ENCODE results near the gene CPLX1.
"Not testable (repeated sequence)": the region's sequence is repeated elsewhere in the genome, so short reads cannot be mapped to it uniquely, and the experiment has no call there.

CPLX1 gene

GRCh38 chr4:751676-752075, 74.3 kb downstream of the CPLX1 start:
- no peak for DNase-seq

- DNase-seq: no peak
Measured at GRCh38 chr4:749698-750666, 75.9 kb downstream of the CPLX1 start.

GRCh38 chr4:748461-748860, 77.5 kb downstream of the CPLX1 start:
- no peak for DNase-seq

DNA sequence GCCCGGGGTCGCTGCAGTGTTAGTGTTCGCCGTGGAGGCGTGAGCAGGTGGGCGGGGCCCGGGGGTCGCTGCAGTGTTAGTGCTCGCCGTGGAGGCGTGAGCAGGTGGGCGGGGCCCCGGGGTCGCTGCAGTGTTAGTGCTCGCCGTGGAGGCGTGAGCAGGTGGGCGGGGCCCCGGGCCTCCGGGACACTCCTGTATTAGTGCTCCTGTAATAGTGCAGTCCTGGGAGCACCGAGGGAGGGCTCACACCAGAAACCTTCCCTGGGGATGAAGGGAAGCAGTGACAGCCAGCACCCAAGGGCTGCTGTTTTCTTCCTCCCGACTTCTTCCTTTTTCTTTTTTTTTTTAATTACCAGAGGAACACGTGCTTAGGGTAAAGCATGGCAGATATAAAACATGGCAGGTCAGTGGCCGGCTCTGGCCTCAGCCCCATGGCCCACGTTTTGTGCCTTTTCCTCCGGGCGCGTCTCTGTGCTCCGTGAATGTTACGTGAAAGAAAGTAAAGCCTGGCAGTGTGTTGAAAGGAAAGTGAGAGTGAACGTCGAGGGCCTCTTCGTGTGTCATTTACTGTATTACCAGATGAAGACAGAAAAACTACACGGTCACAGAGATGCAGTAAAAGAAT, 78.3 kb downstream of the CPLX1 start:
- no peak for DNase-seq

DNA sequence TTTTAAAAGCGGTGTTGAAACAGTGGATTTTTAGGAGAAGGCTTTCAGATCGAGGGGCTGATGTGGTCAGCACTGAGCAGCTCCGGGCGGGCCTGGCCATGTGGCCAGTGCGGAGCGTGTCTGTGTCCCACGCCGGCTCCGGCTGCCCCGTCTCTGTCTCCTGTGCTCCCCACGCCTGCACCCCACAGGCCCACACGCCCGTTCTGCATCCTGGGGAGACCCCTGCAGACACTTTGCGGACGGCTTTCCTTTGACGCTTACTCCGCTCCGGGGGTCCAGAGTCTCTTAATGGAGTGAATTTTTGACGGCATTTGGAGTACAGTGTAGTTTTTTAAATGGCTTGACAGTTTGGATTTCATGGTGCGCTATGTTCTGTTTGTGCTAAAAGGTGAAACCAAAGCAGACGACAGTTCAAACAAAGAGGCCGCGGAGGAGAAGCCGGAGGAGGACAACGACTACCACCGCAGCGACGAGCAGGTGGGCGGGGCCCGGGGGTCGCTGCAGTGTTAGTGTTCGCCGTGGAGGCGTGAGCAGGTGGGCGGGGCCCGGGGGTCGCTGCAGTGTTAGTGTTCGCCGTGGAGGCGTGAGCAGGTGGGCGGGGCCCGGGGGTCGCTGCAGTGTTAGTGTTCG, 81.6 kb downstream of the CPLX1 start:
- no peak for DNase-seq

DNA sequence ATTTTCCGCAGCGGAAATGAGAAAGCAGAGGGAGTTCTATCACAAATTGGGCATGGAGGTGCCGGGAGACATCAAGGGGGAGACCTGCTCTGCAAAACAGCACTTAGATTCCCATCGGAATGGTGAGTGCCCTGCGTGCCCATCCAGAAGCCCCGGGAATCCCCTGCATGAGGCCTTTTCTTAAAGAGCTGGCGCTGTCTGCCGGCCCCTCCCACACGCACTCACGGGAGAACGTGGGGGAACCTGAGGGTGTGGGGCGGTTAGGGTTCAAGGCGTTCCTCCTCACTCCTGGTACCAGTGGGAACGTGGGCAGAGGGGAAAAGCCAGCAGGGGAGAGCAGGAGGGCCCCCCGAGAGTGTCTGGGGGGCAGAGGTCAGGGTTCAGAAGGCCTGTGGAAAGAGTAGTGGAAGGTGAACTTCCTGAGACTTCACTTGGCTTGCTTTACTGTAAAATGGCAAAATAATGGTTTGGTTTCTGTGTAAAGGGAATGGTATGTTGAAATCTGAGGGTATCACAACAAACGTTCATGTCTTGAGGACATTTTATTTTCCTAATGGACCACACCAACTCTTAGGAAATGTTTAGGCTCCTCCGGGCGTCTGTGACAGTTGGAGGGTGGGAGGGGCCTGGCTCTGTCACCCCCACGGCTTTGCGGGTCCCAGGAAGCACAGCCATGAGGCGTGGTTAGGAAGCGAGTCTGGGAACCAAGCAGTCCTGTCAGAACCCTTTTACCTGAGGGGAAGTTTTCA, 82.3 kb downstream of the CPLX1 start:
- DNase-seq: no peak

GRCh38 chr4:742742-743311, 83.1 kb downstream of the CPLX1 start:
- DNase-seq: no peak

DNA sequence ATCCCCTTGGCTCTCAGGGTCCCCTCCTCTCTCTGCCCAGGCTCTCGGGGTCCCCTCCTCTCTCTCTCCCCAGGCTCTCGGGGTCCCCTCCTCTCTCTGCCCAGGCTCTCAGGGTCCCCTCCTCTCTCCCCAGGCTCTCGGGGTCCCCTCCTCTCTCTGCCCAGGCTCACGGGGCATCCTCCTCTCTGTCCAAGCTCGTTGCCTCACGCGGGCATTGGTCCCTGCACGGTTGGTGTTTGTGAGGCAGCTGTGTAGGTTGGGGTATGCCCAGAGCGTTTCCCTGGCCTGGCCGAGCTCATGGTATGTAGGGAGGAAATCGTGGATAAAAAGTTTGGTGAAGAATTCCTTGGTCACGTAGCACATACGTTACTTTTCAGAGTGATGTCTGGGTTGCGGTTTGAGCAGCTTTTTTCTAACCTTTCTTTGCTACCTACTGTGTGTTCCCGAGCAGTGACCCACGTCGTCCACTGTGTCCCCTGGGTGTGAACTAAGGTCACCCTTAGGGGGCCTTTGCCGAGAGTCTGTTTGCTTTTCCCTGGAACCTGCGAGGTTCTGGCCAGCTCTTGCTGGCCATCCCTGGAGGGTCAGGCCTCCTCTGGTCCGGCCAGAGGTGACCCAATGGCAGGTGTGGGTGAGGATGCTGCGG, 83.7 kb downstream of the CPLX1 start:
- no peak for DNase-seq

DNA sequence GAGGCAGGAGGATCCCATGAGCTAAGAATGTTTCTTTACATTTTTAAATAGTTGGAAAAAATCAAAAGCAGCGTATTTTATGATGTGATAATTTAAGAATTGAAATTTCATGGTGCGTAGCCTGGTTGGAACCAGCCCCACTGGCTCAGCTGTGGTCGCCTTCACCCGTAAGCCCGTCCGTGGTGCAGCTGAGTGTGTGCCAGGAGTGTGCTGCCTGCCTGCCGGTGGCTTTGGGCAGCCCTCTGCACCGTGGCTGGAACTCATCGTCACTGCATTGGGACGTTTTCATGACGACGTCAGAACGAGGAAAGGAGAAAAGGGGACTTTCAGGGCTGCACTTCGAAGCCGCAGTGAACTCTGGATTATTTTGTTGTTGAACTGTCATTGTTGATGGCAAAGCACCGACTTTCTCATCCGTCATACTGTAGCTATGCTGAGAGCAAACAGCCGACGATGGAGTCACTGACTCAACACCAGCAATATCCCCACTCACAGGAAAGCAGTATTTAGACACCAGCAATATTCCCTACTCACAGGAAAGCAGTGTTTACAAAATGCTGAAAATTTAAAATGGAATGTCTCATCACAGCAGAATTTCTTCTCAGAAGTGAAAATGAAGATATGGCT, 85.2 kb downstream of the CPLX1 start:
- DNase-seq: no peak

- DNase-seq: no peak
Measured at GRCh38 chr4:740011-740410, 85.9 kb downstream of the CPLX1 start.

DNA sequence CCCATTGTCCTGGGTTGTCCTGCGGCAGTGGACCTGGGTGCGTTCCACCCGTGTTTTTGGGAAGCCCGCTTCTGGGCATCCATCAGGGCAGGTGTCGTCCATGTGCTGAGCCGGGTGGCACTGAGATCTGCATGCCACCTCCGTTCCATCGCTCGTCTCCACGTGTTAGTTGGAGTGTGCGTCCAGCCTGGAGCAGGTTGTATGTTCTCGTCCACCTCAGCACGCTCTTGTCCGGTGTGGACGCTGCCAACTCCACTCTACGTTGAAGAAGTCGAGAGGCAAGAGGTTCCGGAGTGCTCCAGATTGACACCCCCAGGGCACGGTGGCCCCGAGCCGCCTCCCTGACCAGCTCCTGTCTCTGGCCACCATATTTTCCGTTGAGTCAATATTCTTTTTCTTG, 86.4 kb downstream of the CPLX1 start:
- no peak for DNase-seq

DNA sequence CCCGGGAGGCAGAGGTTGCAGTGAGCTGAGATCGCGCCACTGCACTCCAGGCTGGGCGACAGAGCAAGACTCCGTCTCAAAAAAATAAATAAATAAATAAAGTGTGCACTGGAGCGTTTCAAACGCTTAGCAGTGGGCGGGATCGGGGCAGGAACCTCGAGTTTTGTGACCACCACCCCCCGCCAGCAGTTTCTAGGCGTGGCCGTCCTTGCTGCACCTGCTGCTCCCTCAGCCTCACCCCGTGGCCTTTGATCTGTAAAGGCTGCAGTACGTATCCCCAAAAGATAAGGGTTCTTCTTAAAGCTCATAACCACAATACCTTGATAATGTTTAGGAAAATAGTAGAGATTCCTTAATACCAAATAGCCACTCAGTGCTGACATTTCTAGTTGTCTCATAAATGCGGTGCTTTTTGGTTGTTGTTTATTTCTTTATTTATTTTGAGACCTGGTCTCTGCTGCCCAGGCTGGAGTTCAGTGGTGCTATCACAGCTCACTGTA, 87.1 kb downstream of the CPLX1 start:
- no peak for DNase-seq

- not testable (repeated sequence) for DNase-seq
Measured at GRCh38 chr4:736561-736960, 89.4 kb downstream of the CPLX1 start.

DNA sequence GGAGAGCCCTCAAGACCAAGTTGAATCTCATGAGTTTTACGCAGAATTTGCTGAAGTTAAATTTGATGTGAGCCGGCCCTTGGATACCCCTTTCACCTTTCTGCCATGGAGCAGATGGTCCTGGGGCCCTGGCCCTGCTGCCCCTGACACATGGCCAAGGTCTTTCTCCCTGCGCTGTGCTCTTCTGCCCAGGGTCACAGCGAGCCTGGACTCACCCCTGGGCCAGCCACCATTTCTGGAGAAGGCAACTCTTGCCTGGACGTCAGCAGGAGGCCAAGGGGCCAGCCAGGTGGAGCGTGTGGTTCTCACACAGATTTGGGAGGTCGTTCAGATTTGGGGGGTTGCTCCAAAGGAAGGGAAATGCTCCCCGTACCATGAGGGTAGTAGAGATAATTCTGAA, 90.3 kb downstream of the CPLX1 start:
- DNase-seq: no peak

All from KG1 (cell line).